Measurements from ENCODE around the gene SSX2IP.
A peak's percentile ranks its signal among the peaks of the same experiment; 100 is the strongest.
"Not testable (repeated sequence)": the region's sequence is repeated elsewhere in the genome, so short reads cannot be mapped to it uniquely, and the experiment has no call there.

The SSX2IP gene

GRCh38 chr1:84690397-84691121 is at the start of gene SSX2IP:
Gene SSX2IP, minus strand, starts transcription at chr1:84690461. Its CDS starts 19,242 bp downstream, at chr1:84671219.
- DNase-seq (ENCODE audit: low read depth in 2 of 2) = peak; percentile 100

GRCh38 chr1:84738237-84738636 is 48.0 kb upstream of the SSX2IP start:
- DNase-seq (ENCODE audit: low read depth in 2 of 2) = no peak

- no peak for DNase-seq (ENCODE audit: low read depth in 2 of 2)
Observed at GRCh38 chr1:84737590-84737989, 47.3 kb upstream of the SSX2IP start.

GRCh38 chr1:84736944-84737343 is 46.7 kb upstream of the SSX2IP start:
- no peak for DNase-seq (ENCODE audit: low read depth in 2 of 2)

GRCh38 chr1:84736445-84736844 is 46.2 kb upstream of the SSX2IP start:
- no peak for DNase-seq (ENCODE audit: low read depth in 2 of 2)

GRCh38 chr1:84735483-84735882 is 45.2 kb upstream of the SSX2IP start:
- no peak for DNase-seq (ENCODE audit: low read depth in 2 of 2)

GRCh38 chr1:84732520-84732919 is 42.3 kb upstream of the SSX2IP start:
- no peak for DNase-seq (ENCODE audit: low read depth in 2 of 2)

GRCh38 chr1:84731519-84731918 is 41.3 kb upstream of the SSX2IP start:
- no peak for DNase-seq (ENCODE audit: low read depth in 2 of 2)

GRCh38 chr1:84727711-84728110 is 37.5 kb upstream of the SSX2IP start:
- not testable (repeated sequence) for DNase-seq (ENCODE audit: low read depth in 2 of 2)

- no peak for DNase-seq (ENCODE audit: low read depth in 2 of 2)
Observed at GRCh38 chr1:84726593-84727499, 36.6 kb upstream of the SSX2IP start.

- DNase-seq (ENCODE audit: low read depth in 2 of 2) = peak; percentile 5 to 31
Observed at GRCh38 chr1:84724128-84724860, 34.0 kb upstream of the SSX2IP start.

- no peak for DNase-seq (ENCODE audit: low read depth in 2 of 2)
Observed at GRCh38 chr1:84722794-84723193, 32.5 kb upstream of the SSX2IP start.

- DNase-seq (ENCODE audit: low read depth in 2 of 2) = not testable (repeated sequence)
Observed at GRCh38 chr1:84721872-84722271, 31.6 kb upstream of the SSX2IP start.

- no peak for DNase-seq (ENCODE audit: low read depth in 2 of 2)
Observed at GRCh38 chr1:84721152-84721551, 30.9 kb upstream of the SSX2IP start.

GRCh38 chr1:84720221-84720780 is 30.0 kb upstream of the SSX2IP start:
- no peak for DNase-seq (ENCODE audit: low read depth in 2 of 2)

GRCh38 chr1:84719543-84720217 is 29.4 kb upstream of the SSX2IP start:
- no peak for DNase-seq (ENCODE audit: low read depth in 2 of 2)

GRCh38 chr1:84715342-84716019 is 25.2 kb upstream of the SSX2IP start:
- DNase-seq (ENCODE audit: low read depth in 2 of 2) = no peak

GRCh38 chr1:84712276-84712874 is 22.1 kb upstream of the SSX2IP start:
- no peak for DNase-seq (ENCODE audit: low read depth in 2 of 2)

- DNase-seq (ENCODE audit: low read depth in 2 of 2) = no peak
Observed at GRCh38 chr1:84711869-84712268, 21.6 kb upstream of the SSX2IP start.

GRCh38 chr1:84711121-84711520 is 20.9 kb upstream of the SSX2IP start:
- DNase-seq (ENCODE audit: low read depth in 2 of 2) = no peak

Measured in stimulated activated CD8-positive, alpha-beta memory T cell treated with anti-CD3 and anti-CD28 coated beads, Interleukin-7, amount 100 ng/mL, for 1 hour (primary cell).